Spleen (tissue), 11 donors: ENCODE measurements around the gene STXBP5. TPM values are rescaled to one million over a fixed set of nuclear protein-coding genes. Genes with fewer than 3 reads are reported as not detected.

Experiments
- DNase-seq: peaks from one replicate; pipeline ENCODE4 v3.0.0-alpha.2; 2020
- H3K27ac ChIP-seq, 8 donors: fragments of 200-600 bp; sonication (generic) in 7 of 8; 1 replicate in 4 of 8; 2 replicates in 4 of 8; pipeline versions ENCODE4 v1.5.0 to v1.8.0; 2016 to 2021; ENCODE audit warnings: inconsistent platforms in 4 of 8, mild to moderate bottlenecking in 4 of 8, moderate library complexity in 1 of 8
- H3K27me3 ChIP-seq, 7 donors: fragments of 200-600 bp; sonication (generic) in 6 of 7; replicated peaks in 1 of 7; 1 replicate in 4 of 7; 2 replicates in 3 of 7; pipeline versions ENCODE4 v1.5.0 to v1.8.0; 2016 to 2021; ENCODE audit warnings: inconsistent platforms in 3 of 7, mild to moderate bottlenecking in 1 of 7
- H3K36me3 ChIP-seq, 6 donors: fragments of 200-600 bp; sonication (generic) in 5 of 6; 1 replicate in 4 of 6; 2 replicates in 2 of 6; pipeline versions ENCODE4 v1.5.0 to v1.8.0; 2016 to 2021; ENCODE audit warnings: inconsistent platforms in 2 of 6
- H3K4me1 ChIP-seq, 6 donors: fragments of 200-600 bp; sonication (generic) in 5 of 6; 1 replicate in 3 of 6; 2 replicates in 3 of 6; pipeline versions ENCODE4 v1.5.0 to v1.8.0; 2016 to 2021; ENCODE audit warnings: inconsistent platforms in 3 of 6
- H3K4me3 ChIP-seq, 8 donors: fragments of 200-600 bp; sonication (generic) in 7 of 8; 1 replicate in 4 of 8; 2 replicates in 4 of 8; pipeline versions ENCODE4 v1.5.0 to v1.8.0; 2016 to 2021; ENCODE audit warnings: inconsistent platforms in 4 of 8, mild to moderate bottlenecking in 4 of 8, moderate library complexity in 2 of 8
- H3K9me3 ChIP-seq, 8 donors: fragments of 200-600 bp; sonication (generic) in 7 of 8; 1 replicate in 4 of 8; 2 replicates in 4 of 8; pipeline versions ENCODE4 v1.5.0 to v1.8.0; 2016 to 2021; ENCODE audit warnings: inconsistent platforms in 4 of 8
- POLR2A ChIP-seq, 3 donors: fragments of 450-650 bp; IDR thresholded peaks; one replicate each; pipeline ENCODE4 v1.5.1; 2017; ENCODE audit warnings: antibody characterized with exemption in 3 of 3, mild to moderate bottlenecking in 1 of 3
- POLR2AphosphoS5 ChIP-seq, 3 donors: sonication (generic); formaldehyde crosslinking; IDR thresholded peaks; one replicate each; pipeline ENCODE4 v1.5.1; 2017; ENCODE audit warnings: antibody characterized with exemption in 3 of 3
- WGBS, 5 donors: extraction: QIAGEN DNeasy Blood & Tissue Kit in 3 of 5; methylation state at CpG; one replicate each; pipeline versions ENCODE4 v1.1.5 to v1.1.7; 2013 to 2018; 5-methylcytosine and 5-hydroxymethylcytosine counted together
- intact Hi-C: fragments of 100-400 bp; cut with DNase I; formaldehyde crosslinking; loops from one replicate; pipeline ENCODE4 v1.15.0; 2023; ENCODE audit warnings: low total_unique reads
- polyA plus RNA-seq, 3 donors: library from polyadenylated mRNA; stranded (reverse); fragments of 200-250 nt; gene quantifications; one replicate each; pipeline ENCODE4 v1.2.1, GENCODE V29; 2013
- total RNA-seq, 7 donors: library from RNA; depleted of rRNA in 3 of 7; stranded (reverse); fragments of >200 nt in 3 of 7; fragmentation: NEBNext Ultra II Directional in 4 of 7; extraction: Animal tissue kit (Norgen Biotek cat#: 25700) in 4 of 7; gene quantifications; one replicate each; pipeline versions ENCODE4 v1.1.0 to v1.2.1, GENCODE V29; 2016 to 2021
- TF ChIP-seq, protein P1 (sequence below), 11 experiments: fragments of 200-600 bp in 7 of 11; fragments of 450-650 bp in 4 of 11; sonication (generic) in 4 of 11; IDR thresholded peaks in 8 of 11; conservative IDR thresholded peaks in 3 of 11; 1 replicate in 7 of 11; 2 replicates in 4 of 11; pipeline versions ENCODE4 v1.4.0 to v1.8.0; 2016 to 2021; ENCODE audit warnings: antibody characterized with exemption in 11 of 11, inconsistent platforms in 4 of 11, mild to moderate bottlenecking in 1 of 11
- donor health status: healthy with polysubstance abuse.
- donor health status: DM: no; HTN: no; CAD: no; lungs with moderate emphysema.
- donor health status: DM: no; HTN: no; CAD: no.
- donor health status: Bipolar disorder and iron deficiency.
- donor health status: healthy.
- donor health status: DM: no; HTN: no; CAD: no.
- donor health status: DM: yes; HTN: yes; CAD: no.

The STXBP5 gene
- total and polyA plus RNA-seq, 10 donors = 6.5 to 51.1 (median 32.3) TPM

DNA sequence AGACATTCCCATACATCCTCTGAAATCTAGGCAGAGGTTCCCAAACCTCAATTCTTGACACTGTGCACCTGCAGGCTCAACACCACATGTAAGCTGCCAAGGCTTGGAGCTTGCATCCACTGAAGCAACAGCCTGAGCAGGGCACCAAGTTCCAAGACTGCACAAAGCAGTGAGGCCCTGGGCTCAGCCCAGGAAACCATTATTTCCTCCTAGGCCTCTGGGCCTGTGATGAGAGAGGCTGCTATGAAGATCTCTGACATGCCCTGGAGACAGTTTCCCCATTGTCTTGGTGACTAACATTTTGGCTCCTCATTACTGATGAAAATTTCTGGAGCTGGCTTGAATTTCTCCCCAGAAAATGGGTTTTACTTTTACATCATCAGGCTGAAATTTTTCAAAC lies 196.8 kb downstream of the STXBP5 start:
- no peak for TF ChIP-seq POLR2A (IDR thresholded peaks at IDR 0.05)

DNA sequence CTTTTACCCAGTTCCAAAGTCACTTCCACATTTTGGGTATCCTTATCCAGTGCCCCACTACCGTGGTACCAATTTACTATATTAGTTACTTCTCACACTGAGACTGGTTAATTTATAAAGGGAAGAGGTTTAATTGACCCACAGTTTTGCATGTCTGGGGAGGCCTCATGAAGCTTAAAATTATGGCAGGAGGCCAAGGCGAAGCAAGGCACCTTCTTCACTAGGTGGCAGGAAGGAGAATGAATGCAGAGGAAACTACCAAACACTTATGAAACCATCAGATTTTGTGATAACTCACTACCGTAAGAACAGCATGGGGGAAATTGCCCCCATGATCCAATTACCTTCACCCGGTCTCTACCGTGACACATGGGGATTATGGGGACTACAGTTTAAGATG lies 197.6 kb downstream of the STXBP5 start:
- 87 to 93% (median 90%) methylated on average over 5 of the region's 5 CpGs for WGBS, 5 donors
- no peaks in the 10 kb centered on the region for H3K4me1 ChIP-seq
- intact Hi-C loops = no loop called here
- H3K27me3 ChIP-seq = no peaks in the 10 kb centered on the region
- no peak overlapping the region for H3K4me3 ChIP-seq
- no peaks in the 10 kb centered on the region for H3K36me3 ChIP-seq
- no peak for DNase-seq
- H3K9me3 ChIP-seq = peaks cover 0 to 28% (median 24%) of the 10 kb centered on the region in 8 donors
- no peak overlapping the region for H3K27ac ChIP-seq
- TF ChIP-seq POLR2AphosphoS5 (IDR thresholded peaks at IDR 0.05) = no peak
- TF ChIP-seq, protein P1, sequence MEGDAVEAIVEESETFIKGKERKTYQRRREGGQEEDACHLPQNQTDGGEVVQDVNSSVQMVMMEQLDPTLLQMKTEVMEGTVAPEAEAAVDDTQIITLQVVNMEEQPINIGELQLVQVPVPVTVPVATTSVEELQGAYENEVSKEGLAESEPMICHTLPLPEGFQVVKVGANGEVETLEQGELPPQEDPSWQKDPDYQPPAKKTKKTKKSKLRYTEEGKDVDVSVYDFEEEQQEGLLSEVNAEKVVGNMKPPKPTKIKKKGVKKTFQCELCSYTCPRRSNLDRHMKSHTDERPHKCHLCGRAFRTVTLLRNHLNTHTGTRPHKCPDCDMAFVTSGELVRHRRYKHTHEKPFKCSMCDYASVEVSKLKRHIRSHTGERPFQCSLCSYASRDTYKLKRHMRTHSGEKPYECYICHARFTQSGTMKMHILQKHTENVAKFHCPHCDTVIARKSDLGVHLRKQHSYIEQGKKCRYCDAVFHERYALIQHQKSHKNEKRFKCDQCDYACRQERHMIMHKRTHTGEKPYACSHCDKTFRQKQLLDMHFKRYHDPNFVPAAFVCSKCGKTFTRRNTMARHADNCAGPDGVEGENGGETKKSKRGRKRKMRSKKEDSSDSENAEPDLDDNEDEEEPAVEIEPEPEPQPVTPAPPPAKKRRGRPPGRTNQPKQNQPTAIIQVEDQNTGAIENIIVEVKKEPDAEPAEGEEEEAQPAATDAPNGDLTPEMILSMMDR (IDR thresholded peaks at IDR 0.05 in 8 of 11, conservative IDR thresholded peaks at IDR 0.05 in 3 of 11) = no peak
- TF ChIP-seq POLR2A (IDR thresholded peaks at IDR 0.05) = no peak

More for the DNA sequence above, 196.8 kb downstream of the STXBP5 start:
- Histone ChIP-seq H3K27me3 (no peaks in the 10 kb centered on the region), H3K27ac (no peak overlapping the region), H3K4me1 (no peaks in the 10 kb centered on the region), H3K36me3 (no peaks in the 10 kb centered on the region), H3K9me3 (peaks cover 0 to 28% (median 24%) of the 10 kb centered on the region in 8 donors), H3K4me3 (no peak overlapping the region)
- no peak for DNase-seq
- intact Hi-C loops = no loop called here

GRCh38 chr6:147406783-147407182 lies 202.6 kb downstream of the STXBP5 start:
- Histone ChIP-seq H3K4me1 (no peaks in the 10 kb centered on the region), H3K4me3 (no peak overlapping the region), H3K27me3 (peaks cover 0 to 3% (median 0%) of the 10 kb centered on the region in 7 donors), H3K9me3 (peaks cover 0 to 13% (median 5%) of the 10 kb centered on the region in 8 donors), H3K36me3 (no peaks in the 10 kb centered on the region), H3K27ac (no peak overlapping the region)
- TF ChIP-seq POLR2A (IDR thresholded peaks at IDR 0.05) = no peak
- TF ChIP-seq, protein P1 (IDR thresholded peaks at IDR 0.05 in 8 of 11, conservative IDR thresholded peaks at IDR 0.05 in 3 of 11) = no peak
- no peak for TF ChIP-seq POLR2AphosphoS5 (IDR thresholded peaks at IDR 0.05)
- no peak for DNase-seq
- intact Hi-C loops = no loop called here
- 93 to 97% (median 95%) methylated on average over 5 to 27 of the region's 27 CpGs for WGBS, 5 donors

- no peak for DNase-seq
- WGBS, 5 donors = 83 to 88% (median 87%) methylated on average over 5 to 8 of the region's 8 CpGs
- Histone ChIP-seq H3K36me3 (no peaks in the 10 kb centered on the region), H3K9me3 (peaks cover 0 to 6% (median 0%) of the 10 kb centered on the region in 8 donors), H3K4me3 (no peak overlapping the region), H3K4me1 (no peaks in the 10 kb centered on the region), H3K27ac (no peak overlapping the region), H3K27me3 (peaks cover 0 to 3% (median 0%) of the 10 kb centered on the region in 7 donors)
- TF ChIP-seq, protein P1 (IDR thresholded peaks at IDR 0.05 in 8 of 11, conservative IDR thresholded peaks at IDR 0.05 in 3 of 11) = no peak
- TF ChIP-seq POLR2AphosphoS5 (IDR thresholded peaks at IDR 0.05) (no peak), POLR2A (IDR thresholded peaks at IDR 0.05) (no peak)
- intact Hi-C loops = no loop called here
Observed at GRCh38 chr6:147407571-147407970, 203.4 kb downstream of the STXBP5 start.

DNA sequence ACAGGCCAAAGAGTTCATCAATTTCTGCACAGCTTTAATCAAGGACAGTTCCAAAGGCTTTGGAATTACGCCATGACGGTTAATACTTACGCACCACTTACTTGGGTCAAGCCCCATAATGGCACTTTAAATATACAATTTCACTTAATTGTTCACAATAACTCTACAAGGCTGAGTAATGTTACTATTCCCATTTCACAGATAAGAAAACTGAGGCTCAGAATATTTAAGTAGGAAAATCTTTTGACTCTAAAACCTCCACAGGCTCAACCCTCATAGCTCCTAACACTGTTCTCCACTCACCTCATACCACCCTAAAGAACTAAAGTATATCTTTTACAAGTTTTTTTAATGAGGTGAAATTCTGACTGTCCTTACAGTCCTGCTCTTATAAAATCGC lies 212.4 kb downstream of the STXBP5 start:
- TF ChIP-seq POLR2AphosphoS5 (IDR thresholded peaks at IDR 0.05) (no peak), POLR2A (IDR thresholded peaks at IDR 0.05) (no peak)
- TF ChIP-seq, protein P1 (IDR thresholded peaks at IDR 0.05 in 8 of 11, conservative IDR thresholded peaks at IDR 0.05 in 3 of 11) = no peak
- no peaks in the 10 kb centered on the region for H3K4me1 ChIP-seq
- WGBS, 5 donors = 84 to 97% (median 94%) methylated on average over 4 of the region's 4 CpGs
- no peaks in the 10 kb centered on the region for H3K9me3 ChIP-seq
- intact Hi-C loops = no loop called here
- H3K4me3 ChIP-seq = no peak overlapping the region
- no peak overlapping the region for H3K27ac ChIP-seq
- DNase-seq = no peak
- no peaks in the 10 kb centered on the region for H3K27me3 ChIP-seq
- H3K36me3 ChIP-seq = no peaks in the 10 kb centered on the region
